GDM1 (cell line): Measurements from ENCODE around the gene HSDL1.

ENCODE experiments used
- DNase-seq: peaks from one replicate; lab custom pipeline; 2025; lab: John Stamatoyannopoulos, UW

Gene HSDL1

GRCh38 chr16:84107921-84108320, 37.1 kb downstream of the HSDL1 start:
- no peak for DNase-seq

GRCh38 chr16:84105948-84106740, 38.8 kb downstream of the HSDL1 start:
- no peak for DNase-seq

DNA sequence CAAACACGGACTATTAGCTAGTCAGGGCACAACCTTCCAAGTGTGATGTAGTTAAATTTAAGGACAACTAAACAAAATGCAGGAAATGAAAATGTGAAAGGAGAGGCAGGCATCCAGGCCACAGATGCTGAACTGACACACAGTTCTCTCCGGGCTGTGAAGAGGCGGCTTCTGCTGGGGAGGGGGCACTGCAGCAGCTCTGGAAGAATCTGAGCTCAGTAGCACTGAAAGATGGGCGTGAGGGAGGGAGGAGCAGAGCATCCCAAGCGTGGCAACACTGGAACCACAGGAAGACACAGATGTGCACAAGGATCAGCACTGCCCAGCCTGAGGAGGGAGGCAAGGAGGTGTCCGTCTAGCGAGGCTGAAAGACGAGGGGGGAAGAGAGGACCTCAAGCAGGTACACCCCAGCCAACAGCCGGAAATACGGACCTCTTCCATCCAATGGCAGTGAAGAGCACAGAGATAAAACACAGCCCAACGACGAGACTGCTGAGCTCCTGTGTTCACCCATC, 39.6 kb downstream of the HSDL1 start:
- DNase-seq: no peak

DNA sequence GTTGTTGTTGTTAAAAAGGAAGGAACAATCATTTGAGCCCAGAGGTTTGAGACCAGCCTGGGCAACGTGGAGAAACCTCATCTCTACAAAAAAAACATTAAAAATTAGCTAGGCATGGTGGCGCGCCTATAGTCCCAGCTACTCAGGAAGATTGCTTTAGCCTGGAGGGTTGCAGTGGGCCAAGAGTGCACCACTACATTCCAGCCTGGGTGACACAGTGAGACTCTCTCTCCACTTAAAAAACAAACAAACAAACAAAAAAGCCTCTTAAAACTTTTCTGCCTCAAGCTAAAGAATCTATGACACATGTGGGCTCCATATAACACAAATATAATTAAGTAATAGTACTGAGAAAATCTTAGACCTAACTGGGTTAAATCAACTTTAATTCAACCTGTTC, 40.7 kb downstream of the HSDL1 start:
- DNase-seq: no peak

DNA sequence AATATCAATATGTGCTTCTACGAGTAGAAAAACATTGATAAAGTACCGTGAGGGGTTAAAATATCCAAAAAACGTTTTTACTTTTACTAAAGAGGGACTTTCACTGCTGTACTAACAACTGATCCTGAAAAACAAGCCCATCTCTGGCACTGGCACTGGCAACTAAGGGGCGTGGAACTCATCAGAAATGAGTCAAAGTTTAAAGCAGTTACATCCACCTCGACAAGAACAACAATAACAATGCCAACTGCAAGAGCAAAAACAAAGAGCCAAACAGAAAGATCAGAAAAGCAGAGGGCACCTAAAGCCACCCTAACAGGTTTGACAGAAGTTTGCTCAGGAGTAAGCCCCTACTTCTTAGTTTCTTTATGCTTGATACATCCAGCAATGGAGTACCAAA, 41.3 kb downstream of the HSDL1 start:
- DNase-seq: no peak

DNA sequence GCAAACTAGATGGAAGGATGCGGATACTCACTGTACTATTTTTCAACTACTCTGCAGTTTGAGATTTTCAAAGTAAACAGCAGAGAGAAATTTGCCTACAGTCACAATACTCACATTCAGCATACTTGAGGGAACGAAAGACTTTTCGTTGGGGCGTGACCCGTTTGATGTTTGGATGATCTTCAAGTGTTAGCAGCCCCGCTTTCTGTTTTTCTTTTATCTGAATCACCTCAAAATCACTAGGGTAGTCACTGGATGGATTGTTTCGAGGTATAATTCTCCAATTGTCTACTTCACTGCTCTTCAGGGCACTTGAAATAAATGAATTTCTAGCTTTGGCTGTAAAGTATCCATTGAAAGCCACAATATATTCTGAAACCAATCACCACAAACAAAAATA, 46.0 kb downstream of the HSDL1 start:
- DNase-seq: no peak

DNA sequence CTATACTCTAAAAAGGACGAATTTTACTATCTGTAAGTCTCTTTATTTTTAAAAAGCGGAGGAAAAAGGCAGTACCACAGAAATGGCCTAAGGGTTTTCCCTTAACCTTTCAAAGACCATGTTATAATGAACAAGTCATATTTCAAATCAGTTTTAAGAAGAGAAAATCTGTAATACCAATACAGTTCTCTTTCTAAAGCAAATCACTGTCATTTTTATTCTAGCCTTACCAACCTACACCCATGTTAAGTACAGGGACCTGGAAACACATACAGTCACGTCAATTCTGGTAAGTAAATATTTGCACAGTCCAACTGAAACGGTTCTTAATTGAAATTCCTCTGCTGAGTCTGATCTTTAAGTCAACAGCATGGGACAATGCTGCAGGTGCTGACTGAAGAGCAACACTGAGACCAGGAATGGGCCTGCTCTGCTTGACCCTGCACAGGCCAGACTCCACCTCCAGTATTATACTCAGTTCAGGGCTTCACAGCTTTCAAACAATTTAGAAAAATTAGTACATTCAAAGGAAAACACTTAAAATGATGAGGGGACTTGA, 48.5 kb downstream of the HSDL1 start:
- no peak for DNase-seq

DNA sequence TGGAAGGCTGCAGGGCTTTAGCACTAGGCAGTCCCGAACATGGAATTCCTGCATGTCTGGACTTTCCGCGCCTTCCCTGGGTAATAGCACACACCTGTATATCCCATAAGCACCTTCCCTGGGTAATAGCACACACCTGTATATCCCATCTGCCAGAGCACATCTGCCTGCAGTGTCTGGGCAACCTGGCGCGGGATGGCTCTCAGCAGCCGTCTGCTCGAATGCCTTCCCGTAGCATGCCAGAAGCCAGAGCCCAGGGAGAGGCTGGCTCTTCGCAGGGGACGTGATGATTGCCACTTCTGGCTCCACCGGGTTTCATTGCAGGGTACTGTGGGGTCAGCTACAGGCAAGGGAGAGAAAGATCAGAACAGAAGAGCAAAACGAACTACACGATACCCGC, 49.5 kb downstream of the HSDL1 start:
- no peak for DNase-seq

- DNase-seq: no peak
Measured at GRCh38 chr16:84093879-84094270, 51.1 kb downstream of the HSDL1 start.

GRCh38 chr16:84093120-84093878, 51.7 kb downstream of the HSDL1 start:
- DNase-seq: no peak

DNA sequence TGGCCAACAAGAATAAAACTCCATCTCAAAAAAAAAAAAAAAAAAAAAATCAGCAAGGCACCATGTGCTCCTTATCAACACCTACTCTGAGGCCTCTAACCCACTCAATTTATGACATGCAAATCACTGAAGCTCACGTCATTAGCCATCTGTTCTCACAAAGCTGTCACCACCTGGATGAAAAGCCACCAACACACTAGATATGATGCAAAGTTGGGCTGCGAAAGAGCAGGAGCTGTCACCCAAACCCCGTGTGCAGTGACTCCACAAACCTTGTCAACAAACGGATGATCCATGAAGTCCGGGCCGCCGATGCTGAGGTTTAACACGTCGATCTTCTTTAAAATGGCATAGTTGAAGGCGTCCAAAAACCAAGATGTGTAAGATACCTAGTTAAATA, 53.5 kb downstream of the HSDL1 start:
- DNase-seq: no peak

DNA sequence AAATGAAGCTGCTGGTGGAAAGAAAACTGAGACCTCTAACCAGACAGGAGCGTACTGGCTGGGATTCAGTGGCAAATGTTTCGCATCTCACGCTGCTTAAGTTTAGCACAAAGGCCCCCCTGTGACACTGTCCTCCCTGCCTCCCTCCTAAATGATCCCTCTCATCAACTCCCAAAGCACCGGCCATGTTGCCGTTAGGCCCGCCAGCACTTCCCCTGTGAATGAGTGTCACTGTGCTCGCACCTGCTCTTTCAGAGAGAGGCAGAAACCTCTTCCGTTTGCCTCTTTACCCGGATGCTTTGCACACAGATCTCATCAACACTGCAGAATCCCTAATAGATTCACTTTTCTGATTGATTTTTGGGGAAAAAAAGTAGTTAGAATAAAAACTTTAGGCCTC, 54.8 kb downstream of the HSDL1 start:
- no peak for DNase-seq

- no peak for DNase-seq
Measured at GRCh38 chr16:84088695-84089395, 56.1 kb downstream of the HSDL1 start.

DNA sequence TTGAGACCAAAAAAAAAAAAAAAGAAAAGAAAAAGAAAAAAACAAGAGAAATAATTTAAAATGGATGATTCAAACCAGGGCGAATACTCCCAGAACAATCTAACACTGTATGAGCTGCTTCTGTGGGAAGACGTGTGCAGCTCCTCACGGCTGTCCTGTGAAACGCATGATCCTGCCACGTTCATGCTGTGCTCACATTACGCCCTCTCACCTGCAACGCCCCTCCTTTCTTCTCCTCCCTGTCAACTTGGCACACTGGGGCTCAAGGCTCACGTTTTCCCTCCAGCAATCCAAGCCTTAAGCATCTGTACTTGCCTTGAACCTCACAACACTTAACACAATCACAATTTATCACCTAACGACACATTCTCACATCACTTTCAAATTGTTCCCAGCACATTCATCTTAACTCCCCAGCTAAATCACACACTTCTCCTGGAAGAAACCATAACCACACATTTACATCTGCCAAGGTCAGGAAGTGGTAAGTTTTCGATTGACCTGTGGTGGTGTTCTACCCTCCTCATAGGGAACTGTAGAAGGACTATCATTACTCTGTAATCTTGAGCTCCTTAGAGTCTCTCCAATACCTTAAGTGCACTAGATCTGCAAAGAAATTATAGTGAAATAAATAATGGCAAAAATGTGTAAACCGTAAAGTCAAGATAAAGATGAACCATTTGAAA, 57.4 kb downstream of the HSDL1 start:
- no peak for DNase-seq

- no peak for DNase-seq
Measured at GRCh38 chr16:84087001-84087400, 58.0 kb downstream of the HSDL1 start.

GRCh38 chr16:84086341-84086740, 58.6 kb downstream of the HSDL1 start:
- DNase-seq: no peak

- DNase-seq: no peak
Measured at GRCh38 chr16:84085773-84086172, 59.2 kb downstream of the HSDL1 start.

- no peak for DNase-seq
Measured at GRCh38 chr16:84085271-84085667, 59.7 kb downstream of the HSDL1 start.

DNA sequence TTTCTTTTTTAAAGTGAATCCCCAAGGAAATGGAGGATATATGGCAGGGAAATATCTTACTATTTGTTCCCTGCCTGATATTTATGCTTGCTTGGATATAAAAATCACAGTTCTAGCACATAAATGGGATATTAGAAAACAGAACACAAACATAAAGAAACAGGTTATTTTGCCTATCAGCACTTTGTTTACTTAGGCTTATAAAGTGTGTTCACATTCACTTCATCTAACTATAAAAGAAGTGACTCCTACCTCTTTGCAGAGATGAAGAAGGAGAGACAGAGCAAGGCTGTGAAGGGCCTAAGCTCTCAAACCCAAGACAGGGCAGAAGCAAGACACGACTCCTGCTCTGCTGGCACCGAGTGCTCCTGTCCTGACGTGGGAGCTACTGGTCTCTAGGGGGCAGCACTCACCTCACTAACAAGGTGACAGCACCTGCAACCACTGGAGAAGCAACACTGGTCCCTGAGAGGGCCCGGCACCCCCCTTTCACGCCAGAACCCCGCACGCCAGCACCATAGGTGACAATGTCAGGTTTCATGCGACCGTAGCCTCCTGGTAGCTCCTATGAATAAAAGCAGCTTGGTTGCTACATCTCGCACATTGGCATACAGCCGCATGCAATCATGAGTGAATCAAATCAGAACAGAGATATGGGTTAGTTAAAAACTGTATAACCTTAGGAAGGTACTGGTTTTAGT, 60.3 kb downstream of the HSDL1 start:
- DNase-seq: no peak

DNA sequence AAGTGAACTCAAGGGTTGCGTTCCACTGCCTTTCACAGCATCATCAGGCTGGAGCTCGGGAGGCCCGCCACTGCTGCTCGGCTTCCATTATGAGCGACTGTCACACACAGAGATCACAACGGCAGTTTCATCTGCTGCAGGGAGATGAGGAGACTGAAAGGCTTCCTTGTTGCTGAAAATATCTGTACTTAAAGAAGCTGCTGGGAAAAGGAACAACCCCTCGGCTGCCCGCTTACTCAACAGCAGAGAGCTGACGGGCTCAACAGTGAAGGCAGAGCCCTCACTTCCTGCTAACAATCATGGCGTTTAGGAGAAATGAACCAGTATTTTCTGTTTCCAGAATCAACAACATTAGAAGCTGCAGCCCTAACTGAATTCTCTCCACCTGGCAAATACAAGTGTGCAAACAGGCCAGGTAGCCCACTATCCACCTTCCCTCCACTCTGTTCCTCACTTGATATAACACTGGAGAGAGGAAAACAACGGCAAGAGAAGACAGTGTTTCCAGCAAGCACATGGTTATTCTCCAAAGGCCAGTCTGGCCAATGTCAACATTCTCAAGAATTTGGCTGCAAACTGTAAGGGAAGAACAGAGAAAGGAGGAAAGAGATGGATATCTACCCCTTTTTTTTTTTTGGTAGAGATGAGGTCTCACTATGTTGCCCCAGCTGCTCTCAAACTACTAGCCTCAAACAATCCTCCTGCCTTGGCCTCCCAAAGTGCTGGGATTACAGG, 62.0 kb downstream of the HSDL1 start:
- DNase-seq: no peak
